ENCODE results near the gene TNFRSF4.

- no peak for TF ChIP-seq CTCF (IDR thresholded peaks at IDR 0.05; ENCODE audit: low read length)
- TF ChIP-seq EZH2 (IDR thresholded peaks at IDR 0.05; ENCODE audit: borderline replicate concordance, low read length), result no peak
Observed at GRCh38 chr1:1175221-1176062, 38.5 kb downstream of the TNFRSF4 start.

Data from OCI-LY1 (cell line).